ENCODE results near the gene LRRC3. TPM values are rescaled to one million over a fixed set of nuclear protein-coding genes. Genes with fewer than 3 reads are reported as not detected.

The LRRC3 gene
- total and polyA plus RNA-seq, 2 donors (not counting 3 experiments of a cell fraction or from before 2014, with no cell fraction given) = 4.8 to 4.9 TPM

DNA sequence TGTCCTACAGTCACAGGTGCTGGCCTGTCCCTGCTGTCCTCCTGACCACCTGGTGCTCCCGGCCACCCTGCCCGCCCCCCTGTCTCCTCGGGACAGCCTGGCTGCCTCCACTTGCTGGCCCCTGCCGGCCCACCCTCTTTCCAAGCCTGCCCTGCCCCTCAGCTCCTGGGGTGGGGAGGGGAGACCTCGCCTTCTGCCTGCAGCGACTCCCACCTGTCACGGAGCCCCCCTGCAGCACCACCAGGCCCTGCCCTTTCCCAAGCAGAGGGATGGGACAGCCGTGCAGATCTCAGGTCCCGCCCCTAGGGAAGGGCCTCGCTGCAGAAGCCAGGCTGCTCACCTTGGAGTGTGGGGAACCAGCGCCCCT, 7.5 kb downstream of the LRRC3 start:
- CTCF ChIA-PET = no interaction called here
- dilution Hi-C loops (cut with MboI; ENCODE audit: extremely low pct_ligation_motif_present, low sequenced_read_pairs) = no loop called here
- Histone ChIP-seq H2AFZ (ENCODE audit: low read depth, low read length) (no peak overlapping the region), H3K79me2 (ENCODE audit: control insufficient read depth, insufficient read depth, low read length) (no peaks in the 10 kb centered on the region), H3K9me3 (replicated peaks; ENCODE audit: control insufficient read depth, insufficient read depth, low read length) (no peaks in the 10 kb centered on the region), H3K36me3 (ENCODE audit: control insufficient read depth in 2 of 2, extremely low read depth in 1 of 2, insufficient read depth in 2 of 2, low read length in 2 of 2) (no peaks in the 10 kb centered on the region), H4K20me1 (replicated peaks; ENCODE audit: control insufficient read depth, extremely low read depth, insufficient read depth, low read length) (no peaks in the 10 kb centered on the region), H3K4me3 (replicated peaks in 1 of 3; ENCODE audit: insufficient read depth in 1 of 3, low read depth in 1 of 3, low read length in 3 of 3) (no peak overlapping the region), H3K9me1 (replicated peaks; ENCODE audit: control insufficient read depth, extremely low read depth, insufficient read depth, low read length) (no peaks in the 10 kb centered on the region), H3K4me2 (ENCODE audit: insufficient read depth, low read length) (no peak overlapping the region), H3K4me1 (ENCODE audit: control insufficient read depth, extremely low read depth, insufficient read depth, low read length) (no peaks in the 10 kb centered on the region), H3K27ac (ENCODE audit: insufficient read depth, low read depth, low read length) (no peak overlapping the region), H3K9ac (replicated peaks; ENCODE audit: extremely low read depth, insufficient read depth, low read length) (no peak overlapping the region), H3K27me3 (ENCODE audit: control insufficient read depth in 2 of 2, insufficient read depth in 2 of 2, low read length in 2 of 2) (no peaks in the 10 kb centered on the region)
- intact Hi-C loops (cut with micrococcal nuclease) = no loop called here
- DNase-seq (ENCODE audit: low read depth, low spot score) = no peak
- BruUV-seq (replicated peaks) = no TSS peak
- FAIRE-seq = no peak
- POLR2A ChIA-PET = no interaction called here
- no peak for TF ChIP-seq GATA2 (IDR thresholded peaks at IDR 0.05; ENCODE audit: insufficient read depth, insufficient read length, low read depth, low read length)
- TF ChIP-seq, protein P1, sequence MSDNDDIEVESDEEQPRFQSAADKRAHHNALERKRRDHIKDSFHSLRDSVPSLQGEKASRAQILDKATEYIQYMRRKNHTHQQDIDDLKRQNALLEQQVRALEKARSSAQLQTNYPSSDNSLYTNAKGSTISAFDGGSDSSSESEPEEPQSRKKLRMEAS (IDR thresholded peaks at IDR 0.05; ENCODE audit: insufficient read depth, insufficient read length) = no peak
- no peak for TF ChIP-seq JUN (IDR thresholded peaks at IDR 0.05; ENCODE audit: borderline replicate concordance, insufficient read depth, insufficient read length, low read depth)
- no peak for TF ChIP-seq FOS (IDR thresholded peaks at IDR 0.05; ENCODE audit: borderline replicate concordance, insufficient read depth, low read length)
- TF ChIP-seq, protein P2, sequence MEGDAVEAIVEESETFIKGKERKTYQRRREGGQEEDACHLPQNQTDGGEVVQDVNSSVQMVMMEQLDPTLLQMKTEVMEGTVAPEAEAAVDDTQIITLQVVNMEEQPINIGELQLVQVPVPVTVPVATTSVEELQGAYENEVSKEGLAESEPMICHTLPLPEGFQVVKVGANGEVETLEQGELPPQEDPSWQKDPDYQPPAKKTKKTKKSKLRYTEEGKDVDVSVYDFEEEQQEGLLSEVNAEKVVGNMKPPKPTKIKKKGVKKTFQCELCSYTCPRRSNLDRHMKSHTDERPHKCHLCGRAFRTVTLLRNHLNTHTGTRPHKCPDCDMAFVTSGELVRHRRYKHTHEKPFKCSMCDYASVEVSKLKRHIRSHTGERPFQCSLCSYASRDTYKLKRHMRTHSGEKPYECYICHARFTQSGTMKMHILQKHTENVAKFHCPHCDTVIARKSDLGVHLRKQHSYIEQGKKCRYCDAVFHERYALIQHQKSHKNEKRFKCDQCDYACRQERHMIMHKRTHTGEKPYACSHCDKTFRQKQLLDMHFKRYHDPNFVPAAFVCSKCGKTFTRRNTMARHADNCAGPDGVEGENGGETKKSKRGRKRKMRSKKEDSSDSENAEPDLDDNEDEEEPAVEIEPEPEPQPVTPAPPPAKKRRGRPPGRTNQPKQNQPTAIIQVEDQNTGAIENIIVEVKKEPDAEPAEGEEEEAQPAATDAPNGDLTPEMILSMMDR (IDR thresholded peaks at IDR 0.05; ENCODE audit: extremely low read depth in 1 of 2, insufficient read depth in 1 of 2, low read depth in 1 of 2, low read length in 2 of 2) = no peak
- TF ChIP-seq POLR2A (IDR thresholded peaks at IDR 0.05; ENCODE audit: low read depth, low read length) = no peak
- TF ChIP-seq MYC (IDR thresholded peaks at IDR 0.05; ENCODE audit: low read depth, low read length) = no peak
- no peak for TF ChIP-seq EZH2 (IDR thresholded peaks at IDR 0.05; ENCODE audit: borderline replicate concordance, low read depth, low read length, severe bottlenecking)
- TF ChIP-seq POLR2AphosphoS5 (IDR thresholded peaks at IDR 0.05; ENCODE audit: insufficient read depth, low read depth, low read length) = no peak

All from endothelial cell of umbilical vein (primary cell).